H9 (cell line): ENCODE data around the gene SLC9A9. TPM values are rescaled to one million over a fixed set of nuclear protein-coding genes. Genes with fewer than 3 reads are reported as not detected.

Experiments used
- DNase-seq: peaks from one replicate; pipeline ENCODE4 v3.0.0-alpha.2; 2017
- H2AFZ ChIP-seq: one replicate; pipeline ENCODE4 v1.6.1; 2013; ENCODE audit warnings: mild to moderate bottlenecking, low read length, control low read depth, moderate library complexity
- H2AK5ac ChIP-seq: 2 replicates; pipeline ENCODE4 v1.6.1; 2013; ENCODE audit warnings: low read length, control low read depth, mixed read lengths; ENCODE audit not compliant: insufficient read length
- H2BK120ac ChIP-seq: one replicate; pipeline ENCODE4 v1.6.1; 2013; ENCODE audit warnings: low read depth, mild to moderate bottlenecking, low read length, control low read depth, inconsistent platforms; ENCODE audit not compliant: poor library complexity, severe bottlenecking
- H2BK12ac ChIP-seq: 2 replicates; pipeline ENCODE4 v1.6.1; 2013; ENCODE audit warnings: low read length, control low read depth, mixed read lengths, low read depth; ENCODE audit not compliant: insufficient read length
- H2BK15ac ChIP-seq: 2 replicates; pipeline ENCODE4 v1.6.1; 2013; ENCODE audit warnings: low read depth, low read length, control low read depth
- H2BK20ac ChIP-seq: one replicate; pipeline ENCODE4 v1.6.1; 2013; ENCODE audit warnings: low read depth, mild to moderate bottlenecking, low read length, control low read depth, inconsistent platforms; ENCODE audit not compliant: poor library complexity, severe bottlenecking
- H2BK5ac ChIP-seq: 2 replicates; pipeline ENCODE4 v1.6.1; 2013; ENCODE audit warnings: low read length, control low read depth, mixed read lengths; ENCODE audit not compliant: insufficient read length
- H3K14ac ChIP-seq: 2 replicates; pipeline ENCODE4 v1.6.1; 2013; ENCODE audit warnings: low read length, control low read depth; ENCODE audit not compliant: insufficient read depth
- H3K18ac ChIP-seq: 2 replicates; pipeline ENCODE4 v1.6.1; 2013; ENCODE audit warnings: low read depth, mild to moderate bottlenecking, mixed read lengths, low read length, control low read depth; ENCODE audit not compliant: insufficient read length
- H3K23ac ChIP-seq: 2 replicates; pipeline ENCODE4 v1.6.1; 2013; ENCODE audit warnings: low read length, control low read depth, mixed read lengths, low read depth; ENCODE audit not compliant: insufficient read length
- H3K23me2 ChIP-seq: 2 replicates; pipeline ENCODE4 v1.6.1; 2013; ENCODE audit warnings: low read depth, mild to moderate bottlenecking, mixed read lengths, low read length, control low read depth; ENCODE audit not compliant: insufficient read length, poor library complexity, severe bottlenecking
- H3K27ac ChIP-seq: 2 replicates; pipeline ENCODE4 v1.5.1; 2013; ENCODE audit warnings: low read length, control low read depth, mixed read lengths, low read depth; ENCODE audit not compliant: insufficient read length
- H3K27me3 ChIP-seq: 2 replicates; pipeline ENCODE4 v1.6.1; 2013; ENCODE audit warnings: low read length, control low read depth, inconsistent platforms; ENCODE audit not compliant: insufficient read depth
- H3K4ac ChIP-seq: 2 replicates; pipeline ENCODE4 v1.6.1; 2013; ENCODE audit warnings: low read depth, mild to moderate bottlenecking, control low read depth, inconsistent platforms, low read length, moderate library complexity
- H3K4me1 ChIP-seq: 2 replicates; pipeline ENCODE4 v1.6.1; 2013; ENCODE audit warnings: low read length, control low read depth, inconsistent platforms; ENCODE audit not compliant: insufficient read depth
- H3K4me2 ChIP-seq: 2 replicates; pipeline ENCODE4 v1.6.1; 2013; ENCODE audit warnings: low read length, control low read depth, mixed read lengths; ENCODE audit not compliant: insufficient read length, insufficient read depth
- H3K56ac ChIP-seq: 2 replicates; pipeline ENCODE4 v1.6.1; 2013; ENCODE audit warnings: low read depth, mild to moderate bottlenecking, mixed read lengths, low read length, control low read depth; ENCODE audit not compliant: insufficient read length
- H3K79me1 ChIP-seq: 2 replicates; pipeline ENCODE4 v1.6.1; 2013; ENCODE audit warnings: low read depth, mild to moderate bottlenecking, moderate library complexity, low read length, control low read depth, inconsistent platforms; ENCODE audit not compliant: insufficient read depth, poor library complexity, severe bottlenecking
- H3K79me2 ChIP-seq: 2 replicates; pipeline ENCODE4 v1.6.1; 2013; ENCODE audit warnings: low read length, control low read depth, inconsistent platforms; ENCODE audit not compliant: insufficient read depth
- H3K9ac ChIP-seq: 2 replicates; pipeline ENCODE4 v1.6.1; 2013; ENCODE audit warnings: low read length, control low read depth, mixed read lengths; ENCODE audit not compliant: insufficient read length; ENCODE audit errors: extremely low read depth
- H3K9me3 ChIP-seq: one replicate; pipeline ENCODE4 v1.6.1; 2013; ENCODE audit warnings: low read depth, low read length, inconsistent platforms; ENCODE audit not compliant: control insufficient read depth
- H3T11ph ChIP-seq: one replicate; pipeline ENCODE4 v1.6.1; 2013; ENCODE audit warnings: mild to moderate bottlenecking, low read length, control low read depth, inconsistent platforms
- H4K20me1 ChIP-seq: one replicate; pipeline ENCODE4 v1.6.1; 2013; ENCODE audit not compliant: control insufficient read depth, insufficient read length, insufficient read depth
- H4K5ac ChIP-seq: 2 replicates; pipeline ENCODE4 v1.6.1; 2013; ENCODE audit warnings: low read depth, mild to moderate bottlenecking, mixed read lengths, low read length, control low read depth; ENCODE audit not compliant: insufficient read length
- H4K8ac ChIP-seq: replicated peaks from 2 replicates; pipeline ENCODE4 v1.6.1; 2013; ENCODE audit warnings: low read length, control low read depth, mixed read lengths, low read depth; ENCODE audit not compliant: insufficient read length
- H4K91ac ChIP-seq: 2 replicates; pipeline ENCODE4 v1.6.1; 2013; ENCODE audit warnings: low read depth, mild to moderate bottlenecking, moderate library complexity, mixed read lengths, low read length, control low read depth; ENCODE audit not compliant: insufficient read length
- H3K27ac Mint-ChIP-seq, 3 experiments: 2 replicates in 2 of 3; 3 replicates in 1 of 3; pipeline ENCODE4 v1.8.0; 2020 to 2021; ENCODE audit warnings: mixed read lengths in 3 of 3, mild to moderate bottlenecking in 1 of 3, moderate library complexity in 1 of 3
- H3K27me3 Mint-ChIP-seq: 2 replicates; pipeline ENCODE4 v1.8.0; 2021; ENCODE audit warnings: low read depth, mild to moderate bottlenecking, moderate library complexity, mixed read lengths
- H3K36me3 Mint-ChIP-seq, 3 experiments: 2 replicates in 2 of 3; 3 replicates in 1 of 3; pipeline ENCODE4 v1.8.0; 2020 to 2021; ENCODE audit warnings: low read depth in 3 of 3, mixed read lengths in 3 of 3; ENCODE audit not compliant: insufficient read depth in 1 of 3
- H3K4me1 Mint-ChIP-seq, 2 experiments: 2 replicates each; pipeline ENCODE4 v1.8.0; 2020; ENCODE audit warnings: mixed read lengths in 2 of 2
- H3K4me3 Mint-ChIP-seq, 2 experiments: 2 replicates in 1 of 2; 3 replicates in 1 of 2; pipeline ENCODE4 v1.8.0; 2020 to 2021; ENCODE audit warnings: mild to moderate bottlenecking in 2 of 2, mixed read lengths in 2 of 2, moderate library complexity in 1 of 2
- H3K9me3 Mint-ChIP-seq, 2 experiments: 2 replicates in 1 of 2; 3 replicates in 1 of 2; pipeline ENCODE4 v1.8.0; 2020; ENCODE audit warnings: mild to moderate bottlenecking in 2 of 2, mixed read lengths in 2 of 2, moderate library complexity in 1 of 2
- WGBS: extraction: QIAGEN DNeasy Blood & Tissue Kit; methylation state at CpG from one replicate; pipeline ENCODE4 v1.1.7; 2013; ENCODE audit warnings: missing lambda C conversion rate, low lambda C conversion rate, mixed read lengths; ENCODE audit not compliant: insufficient read length; ENCODE audit errors: extremely low coverage; 5-methylcytosine and 5-hydroxymethylcytosine counted together
- total RNA-seq: library from RNA; stranded (reverse); gene quantifications from 2 replicates; pipeline ENCODE4 v1.2.1, GENCODE V29; 2021
- TF ChIP-seq, protein P1 (sequence below): fragments of 200-600 bp; sonication (generic); conservative IDR thresholded peaks from 3 replicates; pipeline ENCODE4 v1.8.0; 2021; ENCODE audit warnings: antibody characterized with exemption, mild to moderate bottlenecking

The SLC9A9 gene
- total RNA-seq, 1 experiment from 2014 or later = 0.35 TPM

DNA sequence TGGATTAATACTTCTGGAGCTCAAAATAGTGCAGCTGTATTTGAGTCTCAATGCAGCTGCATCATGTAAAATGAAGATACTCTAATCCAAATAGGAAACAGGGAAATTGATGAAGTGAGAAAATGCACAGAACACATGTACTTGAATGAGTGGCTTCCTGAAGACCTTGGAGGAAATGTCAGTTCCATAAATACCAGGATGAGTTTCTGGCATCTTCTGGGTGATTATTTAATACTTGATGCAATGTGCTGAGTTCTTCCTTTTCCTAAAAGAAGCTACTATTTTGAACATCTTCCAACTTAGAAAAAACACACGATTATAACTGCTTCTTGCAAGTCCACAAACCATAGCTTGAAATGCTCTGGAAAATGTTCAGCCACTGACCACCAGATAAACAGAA, 162.8 kb downstream of the SLC9A9 start:
- Histone ChIP-seq H3K27me3 (no peaks in the 10 kb centered on the region), H2BK5ac (no peak overlapping the region), H3K79me2 (no peaks in the 10 kb centered on the region), H3K4ac (no peak overlapping the region), H3K79me1 (no peaks in the 10 kb centered on the region), H3K56ac (no peak overlapping the region), H3K27ac (no peak overlapping the region), H3K14ac (no peak overlapping the region), H4K8ac (no peak overlapping the region), H3K9ac (no peak overlapping the region), H4K20me1 (no peaks in the 10 kb centered on the region), H4K5ac (no peak overlapping the region), H3K23ac (no peak overlapping the region), H3K18ac (no peak overlapping the region), H3K4me2 (no peak overlapping the region), H2AFZ (no peak overlapping the region), H4K91ac (no peak overlapping the region), H3K9me3 (no peaks in the 10 kb centered on the region), H3K23me2 (no peaks in the 10 kb centered on the region), H3T11ph (no peak overlapping the region), H2BK12ac (no peak overlapping the region), H3K4me1 (no peaks in the 10 kb centered on the region), H2AK5ac (no peak overlapping the region), H2BK15ac (no peak overlapping the region), H2BK20ac (no peak overlapping the region), H2BK120ac (no peak overlapping the region)
- H3K36me3 Mint-ChIP-seq = no peaks in the 10 kb centered on the region
- H3K4me1 Mint-ChIP-seq = peaks cover 0 to 5% of the 10 kb centered on the region in 2 experiments; a peak in 1 of 4 replicates
- no peak overlapping the region for H3K27ac Mint-ChIP-seq
- DNase-seq = no peak
- no peak overlapping the region for H3K4me3 Mint-ChIP-seq
- TF ChIP-seq, protein P1, sequence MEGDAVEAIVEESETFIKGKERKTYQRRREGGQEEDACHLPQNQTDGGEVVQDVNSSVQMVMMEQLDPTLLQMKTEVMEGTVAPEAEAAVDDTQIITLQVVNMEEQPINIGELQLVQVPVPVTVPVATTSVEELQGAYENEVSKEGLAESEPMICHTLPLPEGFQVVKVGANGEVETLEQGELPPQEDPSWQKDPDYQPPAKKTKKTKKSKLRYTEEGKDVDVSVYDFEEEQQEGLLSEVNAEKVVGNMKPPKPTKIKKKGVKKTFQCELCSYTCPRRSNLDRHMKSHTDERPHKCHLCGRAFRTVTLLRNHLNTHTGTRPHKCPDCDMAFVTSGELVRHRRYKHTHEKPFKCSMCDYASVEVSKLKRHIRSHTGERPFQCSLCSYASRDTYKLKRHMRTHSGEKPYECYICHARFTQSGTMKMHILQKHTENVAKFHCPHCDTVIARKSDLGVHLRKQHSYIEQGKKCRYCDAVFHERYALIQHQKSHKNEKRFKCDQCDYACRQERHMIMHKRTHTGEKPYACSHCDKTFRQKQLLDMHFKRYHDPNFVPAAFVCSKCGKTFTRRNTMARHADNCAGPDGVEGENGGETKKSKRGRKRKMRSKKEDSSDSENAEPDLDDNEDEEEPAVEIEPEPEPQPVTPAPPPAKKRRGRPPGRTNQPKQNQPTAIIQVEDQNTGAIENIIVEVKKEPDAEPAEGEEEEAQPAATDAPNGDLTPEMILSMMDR = no peak
- no peaks in the 10 kb centered on the region for H3K9me3 Mint-ChIP-seq
- no CpG with 5 or more reads among the region's 1 CpG for WGBS
- H3K27me3 Mint-ChIP-seq = peaks cover 4% of the 10 kb centered on the region; the same call in 1 of the 2 replicates
